HG03135 (cell line): ENCODE results near the gene MZF1.
A peak's percentile ranks its signal among the peaks of the same experiment; 100 is the strongest.

ENCODE experiments used
- ATAC-seq: cut with Tn5 transposase; IDR thresholded peaks from one replicate; pipeline ENCODE4 v1.9.1; 2021; ENCODE audit warnings: mild to moderate bottlenecking, moderate library complexity; ENCODE audit not compliant: unreplicated experiment

MZF1 gene

DNA sequence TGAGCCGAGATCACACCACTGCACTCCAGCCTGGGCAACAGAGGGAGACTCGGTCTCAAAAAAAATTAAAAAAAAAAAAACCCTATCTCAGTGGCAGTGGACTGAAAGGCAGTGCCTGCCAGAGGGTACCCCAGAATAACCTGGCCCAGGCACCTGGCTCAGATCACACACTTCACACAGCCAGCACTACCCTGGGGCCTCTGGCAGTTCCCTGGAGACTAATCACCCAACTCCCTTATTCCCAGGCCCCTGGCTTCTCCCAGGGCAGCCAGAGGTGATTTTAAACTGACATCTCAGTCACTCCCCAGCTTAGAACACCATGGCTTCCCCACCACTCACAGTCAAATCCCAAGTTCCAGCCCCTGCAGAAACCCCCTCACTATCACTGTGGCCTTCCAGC lies 57.9 kb downstream of the MZF1 start:
- ATAC-seq: no peak

DNA sequence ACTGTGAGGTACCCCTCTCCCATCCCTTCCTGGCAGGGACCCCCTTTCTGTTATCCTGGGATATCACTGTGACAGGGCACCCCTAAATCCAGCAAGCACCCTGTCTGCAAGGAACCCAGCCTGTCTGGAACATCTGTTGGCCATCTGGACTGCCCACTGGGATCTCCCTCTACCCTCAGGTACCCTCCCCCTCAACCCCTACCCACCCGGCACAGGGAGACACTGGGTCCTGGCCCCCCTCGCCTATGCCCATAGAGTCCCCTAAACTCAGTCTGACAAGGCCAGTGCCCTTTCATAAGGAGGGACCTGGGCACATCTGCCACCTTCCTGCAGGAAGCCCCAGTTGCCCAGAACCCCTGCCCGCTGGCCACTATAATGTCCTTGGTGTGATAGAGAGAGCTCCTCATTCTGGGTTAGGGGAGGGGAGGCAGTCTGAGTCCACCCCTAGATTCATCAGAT lies 58.5 kb downstream of the MZF1 start:
- ATAC-seq: no peak

DNA sequence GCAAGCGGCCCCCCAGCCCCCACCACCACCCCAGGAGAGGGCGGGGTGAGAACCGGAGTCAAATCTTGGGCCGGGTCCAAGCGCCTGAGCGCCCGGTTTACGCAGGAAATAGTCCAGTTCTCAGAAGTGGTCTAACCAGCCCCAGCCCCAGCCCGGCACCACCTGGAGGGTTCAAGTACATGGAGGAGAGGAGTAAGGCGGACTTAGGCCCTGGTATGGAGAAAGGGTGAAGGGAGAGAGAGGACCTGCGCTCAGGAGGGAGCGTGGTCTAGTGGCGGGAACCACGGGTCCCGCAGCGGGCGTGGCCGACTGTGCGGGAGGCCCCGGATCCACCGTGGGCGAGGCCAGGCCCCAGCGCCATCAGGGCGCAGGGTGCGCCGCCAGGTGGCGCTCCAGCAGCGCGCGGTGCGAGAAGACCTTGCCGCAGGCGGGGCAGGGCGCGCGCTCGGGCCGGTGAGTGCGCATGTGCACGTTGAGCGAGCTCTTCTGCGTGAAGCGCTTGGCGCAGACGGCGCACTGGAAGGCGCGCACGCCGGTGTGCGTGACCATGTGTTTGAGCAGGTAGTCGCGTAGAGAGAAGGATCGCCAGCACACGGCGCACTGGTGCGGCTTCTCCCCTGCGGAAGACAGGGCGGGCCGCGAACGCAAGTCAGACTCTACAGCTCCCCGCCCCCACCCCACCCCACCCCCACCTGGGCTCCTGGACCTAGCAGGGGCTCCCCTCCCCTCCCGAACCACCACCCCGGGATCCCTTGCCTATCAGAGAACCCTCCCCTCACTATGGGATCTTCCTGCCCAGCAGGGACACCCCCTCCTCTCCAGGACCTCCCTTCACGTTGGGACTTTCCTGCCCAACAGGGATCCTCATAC lies 59.2 kb downstream of the MZF1 start:
- ATAC-seq: peak; percentile 73

DNA sequence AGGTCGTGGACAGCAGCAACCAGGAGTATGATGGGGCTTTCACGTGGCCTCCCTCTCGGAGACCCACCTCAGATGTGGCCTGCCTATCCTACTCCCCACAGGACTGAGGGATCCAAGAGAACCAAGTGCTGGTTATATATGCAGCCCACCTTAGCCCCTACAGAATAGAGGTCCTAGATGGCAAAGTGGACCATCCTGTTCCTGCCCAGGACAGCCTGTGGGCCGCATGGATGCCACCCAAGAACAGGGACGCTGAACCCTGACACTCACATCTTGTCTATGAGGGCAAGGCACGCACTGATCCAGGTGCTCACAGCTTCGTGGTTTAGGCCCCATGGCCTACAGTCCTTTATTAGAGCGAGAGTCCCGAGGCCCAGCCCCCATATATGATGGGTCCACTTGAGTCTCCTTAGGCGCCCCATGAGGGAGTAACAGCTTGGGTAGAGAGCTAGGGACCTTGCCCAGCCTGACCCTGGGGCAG lies 59.9 kb downstream of the MZF1 start:
- ATAC-seq: no peak
